Measurements from ENCODE around the gene SH3RF2. TPM values are rescaled to one million over a fixed set of nuclear protein-coding genes. Genes with fewer than 3 reads are reported as not detected.
A peak's percentile ranks its signal among the peaks of the same experiment; 100 is the strongest.
"Not testable (repeated sequence)": the region's sequence is repeated elsewhere in the genome, so short reads cannot be mapped to it uniquely, and the experiment has no call there.

The SH3RF2 gene
- total and polyA plus RNA-seq, 4 donors = 1.0 to 10.5 (median 4.9) TPM

DNA sequence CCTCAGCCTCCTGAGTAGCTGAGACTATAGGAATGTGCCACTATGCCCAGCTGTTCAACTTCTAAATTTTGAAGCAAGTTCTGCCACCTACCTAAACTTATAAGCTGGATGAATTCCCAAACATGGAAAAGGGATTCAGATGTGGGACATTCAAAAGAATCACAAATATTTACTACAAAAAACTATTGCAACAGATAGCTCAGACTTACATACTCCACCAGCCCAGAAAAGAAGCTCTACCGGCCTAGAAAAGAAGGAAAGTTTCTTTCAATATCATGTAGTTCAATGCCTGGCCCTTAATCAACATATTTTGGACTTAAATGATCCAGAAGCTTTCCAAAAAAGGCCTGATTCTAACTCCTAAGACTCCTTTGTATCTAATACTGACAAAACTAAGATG is 23.8 kb downstream of the SH3RF2 start:
- Histone ChIP-seq H3K4me1 (ENCODE audit: control insufficient read depth in 4 of 4, insufficient read depth in 4 of 4, low read length in 3 of 4) (peaks cover 0 to 11% (median 3%) of the 10 kb centered on the region in 4 donors), H3K4me3 (ENCODE audit: low read depth in 1 of 3, low read length in 3 of 3) (no peak overlapping the region), H3K27ac (ENCODE audit: low read depth in 1 of 2, low read length in 2 of 2) (peak overlapping the region; percentile 5 to 19), H3K9ac (ENCODE audit: low read depth in 1 of 2, low read length in 2 of 2) (no peak overlapping the region), H3K36me3 (ENCODE audit: control insufficient read depth in 4 of 4, insufficient read depth in 3 of 4, low read depth in 1 of 4, low read length in 3 of 4) (no peaks in the 10 kb centered on the region), H3K9me3 (ENCODE audit: control insufficient read depth in 4 of 4, low read length in 3 of 4) (no peaks in the 10 kb centered on the region), H3K27me3 (ENCODE audit: control insufficient read depth in 4 of 4, insufficient read depth in 4 of 4, low read length in 3 of 4) (no peaks in the 10 kb centered on the region)
- no peak for DNase-seq (ENCODE audit: low spot score)
- WGBS = 21% methylated on average over 1 of the region's 1 CpG
- TF ChIP-seq FOXA2 (IDR thresholded peaks at IDR 0.05) = no peak

DNA sequence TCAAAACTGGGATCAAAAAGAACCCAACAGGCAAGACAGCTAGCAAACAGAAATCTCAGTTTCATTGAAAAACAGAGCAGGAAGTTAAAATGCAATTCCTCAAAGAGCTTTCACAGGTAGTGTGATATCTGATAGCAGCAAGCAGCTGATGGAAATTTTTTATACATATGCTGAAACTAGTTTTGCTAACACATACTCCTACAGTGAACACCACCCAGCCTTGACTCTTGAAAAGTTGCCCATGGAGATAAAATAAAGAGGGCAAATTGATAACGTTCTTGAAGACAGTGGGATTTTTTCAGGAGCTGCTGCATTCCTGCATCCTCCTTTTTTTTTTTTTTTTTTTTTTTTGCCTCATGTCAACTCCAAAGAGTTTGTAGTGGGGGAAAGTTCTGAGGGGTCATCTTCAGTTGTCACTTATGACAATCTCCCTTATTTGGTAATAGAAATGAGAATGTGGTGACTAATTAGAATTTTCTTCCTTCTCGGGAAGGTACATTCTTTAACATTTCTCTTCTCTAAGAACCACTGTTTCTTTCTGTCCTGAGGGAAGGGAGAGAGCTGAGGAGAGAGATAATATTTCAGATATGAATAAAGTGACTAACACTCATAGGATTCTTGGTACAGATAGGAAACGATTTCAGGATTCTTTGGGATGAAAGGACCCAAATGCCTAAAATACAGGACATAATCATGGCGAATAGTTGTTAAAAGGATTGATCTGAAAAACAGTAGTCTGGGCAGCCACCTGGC is 24.6 kb downstream of the SH3RF2 start:
- TF ChIP-seq FOXA1 (IDR thresholded peaks at IDR 0.05) = no peak
- no peak for TF ChIP-seq JUND (IDR thresholded peaks at IDR 0.05)
- no peak for TF ChIP-seq HNF4A (conservative IDR thresholded peaks at IDR 0.05)
- DNase-seq (ENCODE audit: low spot score) = no peak
- Histone ChIP-seq H3K9ac (ENCODE audit: low read depth in 1 of 2, low read length in 2 of 2) (no peak overlapping the region), H3K4me1 (ENCODE audit: control insufficient read depth in 4 of 4, insufficient read depth in 4 of 4, low read length in 3 of 4) (peaks cover 0 to 14% (median 5%) of the 10 kb centered on the region in 4 donors), H3K27ac (ENCODE audit: low read depth in 1 of 2, low read length in 2 of 2) (peak overlapping the region in 1 of 2 donors; percentile 5), H3K4me3 (ENCODE audit: low read depth in 1 of 3, low read length in 3 of 3) (no peak overlapping the region), H3K27me3 (ENCODE audit: control insufficient read depth in 4 of 4, insufficient read depth in 4 of 4, low read length in 3 of 4) (no peaks in the 10 kb centered on the region), H3K36me3 (ENCODE audit: control insufficient read depth in 4 of 4, insufficient read depth in 3 of 4, low read depth in 1 of 4, low read length in 3 of 4) (no peaks in the 10 kb centered on the region), H3K9me3 (ENCODE audit: control insufficient read depth in 4 of 4, low read length in 3 of 4) (no peaks in the 10 kb centered on the region)
- 79% methylated on average over 4 of the region's 4 CpGs for WGBS

DNA sequence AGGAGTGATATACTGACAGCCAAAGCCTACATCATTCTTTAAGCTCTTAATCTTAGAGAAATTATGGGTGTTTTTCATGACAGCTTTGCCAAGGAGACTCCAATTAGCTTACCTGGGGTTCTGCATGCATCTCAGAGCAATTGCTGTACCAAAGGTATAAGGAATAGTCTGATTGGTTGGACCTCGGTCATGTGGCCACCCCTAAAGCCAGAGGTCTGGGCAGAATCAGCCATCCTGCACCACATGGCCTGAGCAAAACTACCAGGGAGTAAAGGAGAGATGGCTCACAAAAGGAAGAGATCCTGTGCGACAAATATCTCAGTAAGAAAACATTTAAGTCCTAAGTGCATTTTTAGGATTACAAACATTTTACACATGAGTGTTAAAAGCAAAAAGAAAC is 25.6 kb downstream of the SH3RF2 start:
- DNase-seq (ENCODE audit: low spot score) = no peak
- H3K4me1 ChIP-seq (ENCODE audit: control insufficient read depth in 4 of 4, insufficient read depth in 4 of 4, low read length in 3 of 4) = peaks cover 0 to 17% (median 5%) of the 10 kb centered on the region in 4 donors
- H3K9ac ChIP-seq (ENCODE audit: low read depth in 1 of 2, low read length in 2 of 2) = no peak overlapping the region
- TF ChIP-seq, protein P1, sequence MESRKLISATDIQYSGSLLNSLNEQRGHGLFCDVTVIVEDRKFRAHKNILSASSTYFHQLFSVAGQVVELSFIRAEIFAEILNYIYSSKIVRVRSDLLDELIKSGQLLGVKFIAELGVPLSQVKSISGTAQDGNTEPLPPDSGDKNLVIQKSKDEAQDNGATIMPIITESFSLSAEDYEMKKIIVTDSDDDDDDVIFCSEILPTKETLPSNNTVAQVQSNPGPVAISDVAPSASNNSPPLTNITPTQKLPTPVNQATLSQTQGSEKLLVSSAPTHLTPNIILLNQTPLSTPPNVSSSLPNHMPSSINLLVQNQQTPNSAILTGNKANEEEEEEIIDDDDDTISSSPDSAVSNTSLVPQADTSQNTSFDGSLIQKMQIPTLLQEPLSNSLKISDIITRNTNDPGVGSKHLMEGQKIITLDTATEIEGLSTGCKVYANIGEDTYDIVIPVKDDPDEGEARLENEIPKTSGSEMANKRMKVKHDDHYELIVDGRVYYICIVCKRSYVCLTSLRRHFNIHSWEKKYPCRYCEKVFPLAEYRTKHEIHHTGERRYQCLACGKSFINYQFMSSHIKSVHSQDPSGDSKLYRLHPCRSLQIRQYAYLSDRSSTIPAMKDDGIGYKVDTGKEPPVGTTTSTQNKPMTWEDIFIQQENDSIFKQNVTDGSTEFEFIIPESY (IDR thresholded peaks at IDR 0.05) = no peak
- no peak for TF ChIP-seq RAD21 (IDR thresholded peaks at IDR 0.05)
- no peak for TF ChIP-seq NR2F2 (IDR thresholded peaks at IDR 0.05)
- H3K36me3 ChIP-seq (ENCODE audit: control insufficient read depth in 4 of 4, insufficient read depth in 3 of 4, low read depth in 1 of 4, low read length in 3 of 4) = no peaks in the 10 kb centered on the region
- H3K27ac ChIP-seq (ENCODE audit: low read depth in 1 of 2, low read length in 2 of 2) = no peak overlapping the region
- no peak overlapping the region for H3K4me3 ChIP-seq (ENCODE audit: low read depth in 1 of 3, low read length in 3 of 3)
- no peaks in the 10 kb centered on the region for H3K9me3 ChIP-seq (ENCODE audit: control insufficient read depth in 4 of 4, low read length in 3 of 4)
- 92% methylated on average over 2 of the region's 2 CpGs for WGBS
- no peaks in the 10 kb centered on the region for H3K27me3 ChIP-seq (ENCODE audit: control insufficient read depth in 4 of 4, insufficient read depth in 4 of 4, low read length in 3 of 4)

DNA sequence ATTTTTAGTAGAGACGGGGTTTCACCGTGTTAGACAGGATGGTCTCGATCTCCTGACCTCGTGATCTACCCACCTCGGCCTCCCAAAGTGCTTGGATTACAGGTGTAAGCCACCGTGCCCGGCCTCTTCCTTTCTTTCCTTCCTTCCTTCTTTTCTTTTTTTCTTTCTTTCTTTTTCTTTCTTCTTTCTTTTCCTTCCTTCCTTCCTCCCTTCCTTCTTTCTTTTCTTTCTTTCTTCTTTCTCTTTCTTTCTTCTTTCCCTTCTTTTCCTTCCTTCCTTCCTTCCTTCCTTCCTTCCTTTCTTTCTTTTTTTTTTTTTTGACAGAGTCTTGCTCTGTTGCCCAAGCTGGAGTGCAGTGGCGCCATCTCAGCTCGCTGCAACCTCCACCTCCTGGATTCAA is 27.6 kb downstream of the SH3RF2 start:
- H3K4me1 ChIP-seq (ENCODE audit: control insufficient read depth in 4 of 4, insufficient read depth in 4 of 4, low read length in 3 of 4) = peaks cover 0 to 22% (median 11%) of the 10 kb centered on the region in 4 donors
- not testable (repeated sequence) for H3K4me3 ChIP-seq (ENCODE audit: low read depth in 1 of 3, low read length in 3 of 3); H3K27ac ChIP-seq (ENCODE audit: low read depth in 1 of 2, low read length in 2 of 2); H3K27me3 ChIP-seq (ENCODE audit: control insufficient read depth in 4 of 4, insufficient read depth in 4 of 4, low read length in 3 of 4); H3K9ac ChIP-seq (ENCODE audit: low read depth in 1 of 2, low read length in 2 of 2); H3K36me3 ChIP-seq (ENCODE audit: control insufficient read depth in 4 of 4, insufficient read depth in 3 of 4, low read depth in 1 of 4, low read length in 3 of 4); H3K9me3 ChIP-seq (ENCODE audit: control insufficient read depth in 4 of 4, low read length in 3 of 4); DNase-seq (ENCODE audit: low spot score)
- WGBS = 96% methylated on average over 9 of the region's 9 CpGs

All from liver (tissue), 9 donors.